Measurements from ENCODE around the gene DSCAML1.

- TF ChIP-seq CTCF (IDR thresholded peaks at IDR 0.05) (no peak), POLR2A (IDR thresholded peaks at IDR 0.05) (no peak)
Observed at GRCh38 chr11:117711331-117711730, 85.7 kb downstream of the DSCAML1 start.
